Measurements from ENCODE around the gene CDK18. TPM values are rescaled to one million over a fixed set of nuclear protein-coding genes. Genes with fewer than 3 reads are reported as not detected.

CDK18 gene
- total RNA-seq, 1 experiment from 2014 or later: 0.05 TPM

GRCh38 chr1:205486258-205486657 is 18.2 kb upstream of the CDK18 start:
- H3K9me3 ChIP-seq (replicated peaks): no peaks in the 10 kb centered on the region
- H3K36me3 ChIP-seq: no peaks in the 10 kb centered on the region
- H3K27ac ChIP-seq: no peak overlapping the region
- peaks cover 41% of the 10 kb centered on the region for H3K27me3 ChIP-seq (replicated peaks)
- DNase-seq (ENCODE audit: low read depth in 1 of 2, low spot score in 2 of 2): no peak
- no peaks in the 10 kb centered on the region for H3K4me1 ChIP-seq (replicated peaks)
- no peak overlapping the region for H3K4me3 ChIP-seq

GRCh38 chr1:205488074-205488723 is 16.3 kb upstream of the CDK18 start:
- H3K27me3 ChIP-seq (replicated peaks): peaks cover 22% of the 10 kb centered on the region
- no peak overlapping the region for H3K27ac ChIP-seq
- DNase-seq (ENCODE audit: low read depth in 1 of 2, low spot score in 2 of 2): peak in 1 of 2 experiments; percentile 33
- H3K4me1 ChIP-seq (replicated peaks): no peaks in the 10 kb centered on the region
- no peak overlapping the region for H3K4me3 ChIP-seq
- H3K9me3 ChIP-seq (replicated peaks): no peaks in the 10 kb centered on the region
- H3K36me3 ChIP-seq: no peaks in the 10 kb centered on the region

GRCh38 chr1:205491794-205492193 is 12.7 kb upstream of the CDK18 start:
- H3K4me1 ChIP-seq (replicated peaks): no peaks in the 10 kb centered on the region
- H3K36me3 ChIP-seq: no peaks in the 10 kb centered on the region
- no peaks in the 10 kb centered on the region for H3K9me3 ChIP-seq (replicated peaks)
- no peak overlapping the region for H3K4me3 ChIP-seq
- no peak for DNase-seq (ENCODE audit: low read depth in 1 of 2, low spot score in 2 of 2)
- H3K27me3 ChIP-seq (replicated peaks): peaks cover 20% of the 10 kb centered on the region
- no peak overlapping the region for H3K27ac ChIP-seq

- DNase-seq (ENCODE audit: low read depth in 1 of 2, low spot score in 2 of 2): no peak
- Histone ChIP-seq H3K36me3 (no peaks in the 10 kb centered on the region), H3K4me1 (replicated peaks) (no peaks in the 10 kb centered on the region), H3K9me3 (replicated peaks) (no peaks in the 10 kb centered on the region), H3K4me3 (no peak overlapping the region), H3K27ac (no peak overlapping the region), H3K27me3 (replicated peaks) (peaks cover 20% of the 10 kb centered on the region)
These were observed 12.2 kb upstream of the CDK18 start for GRCh38 chr1:205492201-205492667.

GRCh38 chr1:205492774-205493173 is 11.7 kb upstream of the CDK18 start:
- Histone ChIP-seq H3K9me3 (replicated peaks) (no peaks in the 10 kb centered on the region), H3K27me3 (replicated peaks) (peaks cover 18% of the 10 kb centered on the region), H3K4me1 (replicated peaks) (no peaks in the 10 kb centered on the region), H3K4me3 (no peak overlapping the region), H3K36me3 (no peaks in the 10 kb centered on the region), H3K27ac (no peak overlapping the region)
- DNase-seq (ENCODE audit: low read depth in 1 of 2, low spot score in 2 of 2): no peak

- no peak overlapping the region for H3K4me3 ChIP-seq
- DNase-seq (ENCODE audit: low read depth in 1 of 2, low spot score in 2 of 2): no peak
These were observed 11.0 kb upstream of the CDK18 start for GRCh38 chr1:205493241-205494085.

GRCh38 chr1:205494115-205494514 is 10.4 kb upstream of the CDK18 start:
- peaks cover 14% of the 10 kb centered on the region for H3K27me3 ChIP-seq (replicated peaks)
- H3K4me1 ChIP-seq (replicated peaks): no peaks in the 10 kb centered on the region
- no peak overlapping the region for H3K4me3 ChIP-seq

More at GRCh38 chr1:205493241-205494085, 11.0 kb upstream of the CDK18 start:
- Histone ChIP-seq H3K4me1 (replicated peaks) (no peaks in the 10 kb centered on the region), H3K27ac (no peak overlapping the region), H3K27me3 (replicated peaks) (peaks cover 14% of the 10 kb centered on the region), H3K9me3 (replicated peaks) (no peaks in the 10 kb centered on the region), H3K36me3 (no peaks in the 10 kb centered on the region)

GRCh38 chr1:205495237-205495823 is 9.1 kb upstream of the CDK18 start:
- Histone ChIP-seq H3K4me3 (no peak overlapping the region), H3K4me1 (replicated peaks) (no peaks in the 10 kb centered on the region), H3K27ac (no peak overlapping the region), H3K9me3 (replicated peaks) (no peaks in the 10 kb centered on the region), H3K27me3 (replicated peaks) (peaks cover 11% of the 10 kb centered on the region), H3K36me3 (no peaks in the 10 kb centered on the region)
- no peak for DNase-seq (ENCODE audit: low read depth in 1 of 2, low spot score in 2 of 2)

More at GRCh38 chr1:205494115-205494514, 10.4 kb upstream of the CDK18 start:
- Histone ChIP-seq H3K9me3 (replicated peaks) (no peaks in the 10 kb centered on the region), H3K27ac (no peak overlapping the region), H3K36me3 (no peaks in the 10 kb centered on the region)
- DNase-seq (ENCODE audit: low read depth in 1 of 2, low spot score in 2 of 2): no peak

GRCh38 chr1:205496661-205497060 is 7.8 kb upstream of the CDK18 start:
- no peak overlapping the region for H3K27ac ChIP-seq
- no peaks in the 10 kb centered on the region for H3K9me3 ChIP-seq (replicated peaks)
- no peaks in the 10 kb centered on the region for H3K36me3 ChIP-seq
- peaks cover 4% of the 10 kb centered on the region; the same call in 1 of the 2 replicates for H3K27me3 ChIP-seq (replicated peaks)
- no peaks in the 10 kb centered on the region for H3K4me1 ChIP-seq (replicated peaks)
- no peak overlapping the region for H3K4me3 ChIP-seq
- no peak for DNase-seq (ENCODE audit: low read depth in 1 of 2, low spot score in 2 of 2)

- no peaks in the 10 kb centered on the region for H3K4me1 ChIP-seq (replicated peaks)
- no peak overlapping the region for H3K4me3 ChIP-seq
- DNase-seq (ENCODE audit: low read depth in 1 of 2, low spot score in 2 of 2): no peak
- H3K27ac ChIP-seq: no peak overlapping the region
- H3K27me3 ChIP-seq (replicated peaks): peaks cover 7% of the 10 kb centered on the region; the same call in 1 of the 2 replicates
- no peaks in the 10 kb centered on the region for H3K36me3 ChIP-seq
- no peaks in the 10 kb centered on the region for H3K9me3 ChIP-seq (replicated peaks)
These were observed 7.1 kb upstream of the CDK18 start for GRCh38 chr1:205497351-205497750.

GRCh38 chr1:205499789-205500188 is 4.7 kb upstream of the CDK18 start:
- H3K4me3 ChIP-seq: no peak overlapping the region
- H3K9me3 ChIP-seq (replicated peaks): no peaks in the 10 kb centered on the region
- H3K27ac ChIP-seq: no peak overlapping the region
- H3K4me1 ChIP-seq (replicated peaks): peaks cover 7% of the 10 kb centered on the region
- H3K27me3 ChIP-seq (replicated peaks): peaks cover 22% of the 10 kb centered on the region
- no peak for DNase-seq (ENCODE audit: low read depth in 1 of 2, low spot score in 2 of 2)
- no peaks in the 10 kb centered on the region for H3K36me3 ChIP-seq

- peaks cover 10% of the 10 kb centered on the region for H3K4me1 ChIP-seq (replicated peaks)
- no peaks in the 10 kb centered on the region for H3K9me3 ChIP-seq (replicated peaks)
- H3K4me3 ChIP-seq: no peak overlapping the region
- DNase-seq (ENCODE audit: low read depth in 1 of 2, low spot score in 2 of 2): no peak
- H3K36me3 ChIP-seq: no peaks in the 10 kb centered on the region
- no peak overlapping the region for H3K27ac ChIP-seq
- H3K27me3 ChIP-seq (replicated peaks): peaks cover 29% of the 10 kb centered on the region
These were observed 3.9 kb upstream of the CDK18 start for GRCh38 chr1:205500240-205501233.
